Endodermal cell (in vitro differentiated cells): ENCODE results near the gene KIF1A. TPM values are rescaled to one million over a fixed set of nuclear protein-coding genes. Genes with fewer than 3 reads are reported as not detected.
"Not testable (repeated sequence)": the region's sequence is repeated elsewhere in the genome, so short reads cannot be mapped to it uniquely, and the experiment has no call there.

ENCODE experiments used
- DNase-seq: peaks from one replicate; pipeline ENCODE4 v3.0.0-alpha.2; 2017
- H3K27ac ChIP-seq: 2 replicates; pipeline ENCODE4 v1.5.1; 2013; ENCODE audit warnings: mild to moderate bottlenecking, low read depth, low read length, moderate library complexity
- H3K27me3 ChIP-seq: 2 replicates; pipeline ENCODE4 v1.6.1; 2013; ENCODE audit warnings: mild to moderate bottlenecking, low read length, moderate library complexity; ENCODE audit not compliant: insufficient read depth, control insufficient read depth, poor library complexity, severe bottlenecking
- H3K36me3 ChIP-seq: 2 replicates; pipeline ENCODE4 v1.7.0; 2013; ENCODE audit warnings: mild to moderate bottlenecking, low read length, moderate library complexity; ENCODE audit not compliant: control insufficient read depth, insufficient read depth
- H3K4me1 ChIP-seq: one replicate; pipeline ENCODE4 v1.7.0; 2013; ENCODE audit warnings: low read length; ENCODE audit not compliant: control insufficient read depth, insufficient read depth
- H3K4me3 ChIP-seq: 2 replicates; pipeline ENCODE4 v1.5.1; 2013; ENCODE audit warnings: mild to moderate bottlenecking, low read length, moderate library complexity
- H3K9ac ChIP-seq: 2 replicates; pipeline ENCODE4 v1.6.1; 2013; ENCODE audit warnings: mild to moderate bottlenecking, low read length, moderate library complexity; ENCODE audit not compliant: poor library complexity, severe bottlenecking; ENCODE audit errors: extremely low read depth
- H3K9me3 ChIP-seq: 2 replicates; pipeline ENCODE4 v1.6.1; 2013; ENCODE audit warnings: mild to moderate bottlenecking, low read length, moderate library complexity; ENCODE audit not compliant: control insufficient read depth
- H3K27ac Mint-ChIP-seq: 2 replicates; pipeline ENCODE4 v1.8.0; 2020; ENCODE audit warnings: mixed read lengths
- H3K27me3 Mint-ChIP-seq: 2 replicates; pipeline ENCODE4 v1.8.0; 2021; ENCODE audit warnings: mild to moderate bottlenecking, mixed read lengths; ENCODE audit not compliant: insufficient read depth
- H3K36me3 Mint-ChIP-seq: 2 replicates; pipeline ENCODE4 v1.8.0; 2020; ENCODE audit warnings: low read depth, mixed read lengths
- H3K4me1 Mint-ChIP-seq: 2 replicates; pipeline ENCODE4 v1.8.0; 2020; ENCODE audit warnings: mixed read lengths
- H3K4me3 Mint-ChIP-seq: 2 replicates; pipeline ENCODE4 v1.8.0; 2020; ENCODE audit warnings: mild to moderate bottlenecking, moderate library complexity, mixed read lengths
- H3K9me3 Mint-ChIP-seq: 2 replicates; pipeline ENCODE4 v1.8.0; 2020; ENCODE audit warnings: mild to moderate bottlenecking, mixed read lengths
- WGBS, 2 experiments: methylation state at CpG; one replicate each; pipeline versions ENCODE4 v1.1.5 to v1.1.7; 2013; ENCODE audit warnings: missing lambda C conversion rate in 2 of 2, mixed read lengths in 1 of 2; ENCODE audit not compliant: insufficient coverage in 1 of 2, insufficient read length in 1 of 2; 5-methylcytosine and 5-hydroxymethylcytosine counted together
- total RNA-seq, 2 donors: library from RNA; stranded (reverse); fragmentation: NEBNext Ultra II Directional in 1 of 2; extraction: Animal tissue kit (Norgen Biotek cat#: 25700) in 1 of 2; gene quantifications; 2 replicates in 1 of 2; 3 replicates in 1 of 2; pipeline ENCODE4 v1.2.1, GENCODE V29; 2021
- TF ChIP-seq, protein P1 (sequence below): fragments of 200-600 bp; sonication (generic); conservative IDR thresholded peaks from 2 replicates; pipeline ENCODE4 v1.5.0; 2021; ENCODE audit warnings: antibody characterized with exemption, mild to moderate bottlenecking

KIF1A gene
- total RNA-seq, 2 donors from 2014 or later, result 58.8 to 83.1 TPM

GRCh38 chr2:240701736-240702639 is 118.0 kb downstream of the KIF1A start:
- Mint-ChIP-seq H3K27me3 (peaks cover 2% of the 10 kb centered on the region), H3K9me3 (no peaks in the 10 kb centered on the region), H3K4me3 (no peak overlapping the region), H3K36me3 (no peaks in the 10 kb centered on the region), H3K27ac (no peak overlapping the region), H3K4me1 (no peaks in the 10 kb centered on the region)
- no peak overlapping the region for H3K4me3 ChIP-seq
- no peaks in the 10 kb centered on the region for H3K27me3 ChIP-seq
- H3K9me3 ChIP-seq, result no peaks in the 10 kb centered on the region
- WGBS, 2 experiments, result 93 to 94% methylated on average over 15 to 30 of the region's 30 CpGs
- H3K36me3 ChIP-seq, result no peaks in the 10 kb centered on the region
- no peaks in the 10 kb centered on the region for H3K4me1 ChIP-seq
- H3K27ac ChIP-seq, result no peak overlapping the region
- TF ChIP-seq, protein P1, sequence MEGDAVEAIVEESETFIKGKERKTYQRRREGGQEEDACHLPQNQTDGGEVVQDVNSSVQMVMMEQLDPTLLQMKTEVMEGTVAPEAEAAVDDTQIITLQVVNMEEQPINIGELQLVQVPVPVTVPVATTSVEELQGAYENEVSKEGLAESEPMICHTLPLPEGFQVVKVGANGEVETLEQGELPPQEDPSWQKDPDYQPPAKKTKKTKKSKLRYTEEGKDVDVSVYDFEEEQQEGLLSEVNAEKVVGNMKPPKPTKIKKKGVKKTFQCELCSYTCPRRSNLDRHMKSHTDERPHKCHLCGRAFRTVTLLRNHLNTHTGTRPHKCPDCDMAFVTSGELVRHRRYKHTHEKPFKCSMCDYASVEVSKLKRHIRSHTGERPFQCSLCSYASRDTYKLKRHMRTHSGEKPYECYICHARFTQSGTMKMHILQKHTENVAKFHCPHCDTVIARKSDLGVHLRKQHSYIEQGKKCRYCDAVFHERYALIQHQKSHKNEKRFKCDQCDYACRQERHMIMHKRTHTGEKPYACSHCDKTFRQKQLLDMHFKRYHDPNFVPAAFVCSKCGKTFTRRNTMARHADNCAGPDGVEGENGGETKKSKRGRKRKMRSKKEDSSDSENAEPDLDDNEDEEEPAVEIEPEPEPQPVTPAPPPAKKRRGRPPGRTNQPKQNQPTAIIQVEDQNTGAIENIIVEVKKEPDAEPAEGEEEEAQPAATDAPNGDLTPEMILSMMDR, result no peak
- no peak for DNase-seq
- no peak overlapping the region for H3K9ac ChIP-seq

DNA sequence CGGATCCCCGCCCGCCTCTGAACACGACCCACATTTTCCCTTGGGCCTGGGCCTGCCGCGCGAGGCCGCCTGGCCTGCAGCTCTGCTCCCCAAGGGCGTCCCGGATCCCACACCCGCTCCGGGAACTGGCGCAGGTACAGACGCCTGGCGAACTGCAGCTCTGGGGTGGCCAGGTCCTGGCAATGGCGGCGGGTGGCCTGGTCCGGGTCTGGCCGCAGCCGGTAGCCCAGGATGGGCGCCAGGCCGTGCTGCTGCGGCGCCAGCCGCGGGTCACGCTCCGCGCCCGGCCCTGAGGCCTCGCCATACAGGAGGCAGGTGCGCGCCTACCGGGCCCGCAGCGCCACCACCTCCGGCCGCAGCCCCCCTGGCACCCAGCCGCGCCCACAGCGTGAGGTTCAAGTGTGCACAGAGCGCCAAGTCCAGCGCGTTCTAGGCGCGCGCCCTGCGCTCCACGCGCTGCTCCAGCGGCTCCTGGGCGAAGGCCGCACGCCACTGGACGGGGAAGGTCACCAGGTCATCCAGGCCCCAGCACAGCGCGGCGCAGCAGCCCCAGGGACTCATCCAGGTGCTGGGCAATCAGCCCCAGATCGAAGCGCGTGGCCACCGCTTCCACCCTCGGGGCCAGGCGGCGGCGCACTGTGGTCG is 118.8 kb downstream of the KIF1A start:
- H3K9me3 Mint-ChIP-seq, result no peaks in the 10 kb centered on the region
- H3K27ac Mint-ChIP-seq, result no peak overlapping the region
- TF ChIP-seq, protein P1, result no peak
- WGBS, 2 experiments, result 96% methylated on average over 61 to 67 of the region's 67 CpGs
- Histone ChIP-seq H3K27me3 (no peaks in the 10 kb centered on the region), H3K9ac (no peak overlapping the region), H3K4me1 (no peaks in the 10 kb centered on the region), H3K9me3 (no peaks in the 10 kb centered on the region), H3K36me3 (no peaks in the 10 kb centered on the region), H3K27ac (no peak overlapping the region), H3K4me3 (no peak overlapping the region)
- H3K36me3 Mint-ChIP-seq, result no peaks in the 10 kb centered on the region
- H3K4me3 Mint-ChIP-seq, result no peak overlapping the region
- no peak for DNase-seq
- peaks cover 2% of the 10 kb centered on the region for H3K27me3 Mint-ChIP-seq
- no peaks in the 10 kb centered on the region for H3K4me1 Mint-ChIP-seq

GRCh38 chr2:240700616-240701015 is 119.4 kb downstream of the KIF1A start:
- H3K9me3 ChIP-seq, H3K27me3 ChIP-seq, H3K36me3 ChIP-seq, H3K9me3 Mint-ChIP-seq, H3K4me3 Mint-ChIP-seq, DNase-seq, H3K4me1 Mint-ChIP-seq, H3K27me3 Mint-ChIP-seq, H3K27ac ChIP-seq, H3K9ac ChIP-seq, H3K36me3 Mint-ChIP-seq, H3K27ac Mint-ChIP-seq, H3K4me3 ChIP-seq, H3K4me1 ChIP-seq: not testable (repeated sequence)
- 82 to 86% methylated on average over 14 to 18 of the region's 21 CpGs for WGBS, 2 experiments

- not testable (repeated sequence) for H3K27me3 Mint-ChIP-seq
- 77 to 100% methylated on average over 1 to 5 of the region's 8 CpGs for WGBS, 2 experiments
Measured at GRCh38 chr2:240699835-240700234, 120.2 kb downstream of the KIF1A start.

GRCh38 chr2:240698852-240699561 is 121.0 kb downstream of the KIF1A start:
- H3K4me3 ChIP-seq, H3K27me3 ChIP-seq, H3K27ac ChIP-seq, H3K27ac Mint-ChIP-seq, H3K9me3 ChIP-seq, H3K4me1 ChIP-seq, H3K9ac ChIP-seq, H3K4me3 Mint-ChIP-seq, H3K36me3 Mint-ChIP-seq, H3K4me1 Mint-ChIP-seq, H3K36me3 ChIP-seq, H3K9me3 Mint-ChIP-seq, H3K27me3 Mint-ChIP-seq, DNase-seq: not testable (repeated sequence)
- WGBS, 2 experiments, result 14 to 50% methylated on average over 1 of the region's 33 CpGs

More at GRCh38 chr2:240699835-240700234, 120.2 kb downstream of the KIF1A start:
- not testable (repeated sequence) for H3K36me3 Mint-ChIP-seq, H3K4me1 ChIP-seq, H3K4me1 Mint-ChIP-seq, H3K27ac Mint-ChIP-seq, H3K9me3 Mint-ChIP-seq, H3K27ac ChIP-seq, H3K9me3 ChIP-seq, H3K36me3 ChIP-seq, H3K9ac ChIP-seq, H3K4me3 Mint-ChIP-seq, H3K27me3 ChIP-seq, H3K4me3 ChIP-seq, DNase-seq
